GM19372 (cell line): Measurements from ENCODE around the gene RPP40.

Experiments used
- ATAC-seq: cut with Tn5 transposase; IDR thresholded peaks from one replicate; pipeline ENCODE4 v1.9.1; 2021; ENCODE audit warnings: mild to moderate bottlenecking, low read depth, moderate library complexity; ENCODE audit not compliant: unreplicated experiment

The RPP40 gene

GRCh38 chr6:4971851-4972250 is 32.0 kb downstream of the RPP40 start:
- no peak for ATAC-seq

- ATAC-seq: no peak
Observed at GRCh38 chr6:4970739-4971395, 33.0 kb downstream of the RPP40 start.

- ATAC-seq: no peak
Observed at GRCh38 chr6:4969609-4970285, 34.1 kb downstream of the RPP40 start.

GRCh38 chr6:4967301-4968030 is 36.4 kb downstream of the RPP40 start:
- no peak for ATAC-seq

- ATAC-seq: no peak
Observed at GRCh38 chr6:4965562-4966389, 38.1 kb downstream of the RPP40 start.

GRCh38 chr6:4964675-4965561 is 38.9 kb downstream of the RPP40 start:
- ATAC-seq: no peak

- ATAC-seq: no peak
Observed at GRCh38 chr6:4962905-4963304, 40.9 kb downstream of the RPP40 start.

GRCh38 chr6:4961322-4962168 is 42.3 kb downstream of the RPP40 start:
- no peak for ATAC-seq

GRCh38 chr6:4958624-4959023 is 45.2 kb downstream of the RPP40 start:
- ATAC-seq: no peak

GRCh38 chr6:4957521-4958231 is 46.2 kb downstream of the RPP40 start:
- no peak for ATAC-seq

GRCh38 chr6:4956625-4957024 is 47.2 kb downstream of the RPP40 start:
- ATAC-seq: no peak

GRCh38 chr6:4953440-4953839 is 50.4 kb downstream of the RPP40 start:
- ATAC-seq: no peak

GRCh38 chr6:4950836-4951533 is 52.9 kb downstream of the RPP40 start:
- no peak for ATAC-seq

- no peak for ATAC-seq
Observed at GRCh38 chr6:4950076-4950475, 53.8 kb downstream of the RPP40 start.

- ATAC-seq: no peak
Observed at GRCh38 chr6:4948781-4949450, 54.9 kb downstream of the RPP40 start.

- ATAC-seq: no peak
Observed at GRCh38 chr6:4947716-4948115, 56.1 kb downstream of the RPP40 start.

- ATAC-seq: no peak
Observed at GRCh38 chr6:4946521-4946920, 57.3 kb downstream of the RPP40 start.
